K562 (cell line): ENCODE results near the gene PNKD. TPM values are rescaled to one million over a fixed set of nuclear protein-coding genes. Genes with fewer than 3 reads are reported as not detected.

ENCODE experiments used
- CBX5 ChIP-seq: IDR thresholded peaks from 2 replicates; pipeline ENCODE4 v1.6.1; 2014; ENCODE audit warnings: low read depth, borderline replicate concordance
- NFE2L1 ChIP-seq: fragments of 450-650 bp; IDR thresholded peaks from 2 replicates; pipeline ENCODE4 v1.6.1; 2016; ENCODE audit warnings: missing genetic modification characterization, low read depth, mild to moderate bottlenecking, missing compliant biosample characterization, moderate library complexity, borderline replicate concordance
- POLR2G ChIP-seq: fragments of 200-400 bp; formaldehyde crosslinking; IDR thresholded peaks from 2 replicates; pipeline ENCODE4 v1.6.1; 2017; ENCODE audit warnings: low read depth, mild to moderate bottlenecking, antibody characterized with exemption, low read length, moderate library complexity
- RBBP5 ChIP-seq: fragments of 200-600 bp; sonication (generic); IDR thresholded peaks from 2 replicates; pipeline ENCODE4 v1.6.1; 2012; ENCODE audit warnings: borderline replicate concordance, mild to moderate bottlenecking, low read length, control low read depth, inconsistent platforms; ENCODE audit not compliant: insufficient read depth, poor library complexity, severe bottlenecking
- SMAD4 ChIP-seq: fragments of 250-450 bp; sonication (Bioruptor Pico); conservative IDR thresholded peaks from 2 replicates; pipeline ENCODE4 v1.8.0; 2021; ENCODE audit warnings: inconsistent platforms, mild to moderate bottlenecking, moderate library complexity
- TAL1 ChIP-seq: fragments of 450-650 bp; IDR thresholded peaks from 2 replicates; pipeline ENCODE4 v1.6.1; 2016; ENCODE audit warnings: mild to moderate bottlenecking
- polyA plus RNA-seq, 8 experiments: library from polyadenylated mRNA; depleted of rRNA in 4 of 8; stranded (reverse) in 5 of 8; unstranded in 3 of 8; fragments of >200 nt; fragmentation: Nextera tagmentation in 2 of 8; fragmentation: Illumina TruSeq in 1 of 8; extraction: Ambion mirVana in 2 of 8; extraction: Trizol in 1 of 8; gene quantifications; 2 replicates each; pipeline versions ENCODE4 v1.2.1 to v1.2.3, GENCODE V29; 2011 to 2014; ENCODE audit warnings: inconsistent platforms in 1 of 8, missing spikeins in 1 of 8
- total RNA-seq, 7 experiments: library from RNA; depleted of rRNA in 6 of 7; stranded (reverse); fragments of >200 nt in 6 of 7; fragmentation: Illumina TruSeq in 2 of 7; extraction: Trizol in 2 of 7; gene quantifications; 2 replicates each; pipeline versions ENCODE4 v1.2.1 to v1.2.3, GENCODE V29; 2011 to 2021; ENCODE audit warnings: low replicate concordance in 1 of 7
- TF ChIP-seq, protein P1 (sequence below), 2 experiments: IDR thresholded peaks; 2 replicates each; pipeline ENCODE4 v1.6.1; 2012; ENCODE audit warnings: improper control_type of control experiment in 2 of 2, low read depth in 2 of 2, low read length in 2 of 2, borderline replicate concordance in 1 of 2
- TF ChIP-seq, protein P2 (sequence below): fragments of 450-650 bp; IDR thresholded peaks from 2 replicates; pipeline ENCODE4 v1.6.1; 2016; ENCODE audit warnings: mild to moderate bottlenecking, moderate library complexity

Gene PNKD
- total and polyA plus RNA-seq, 9 of the 15 experiments (the other 6 are each of a cell fraction or from before 2014, with no cell fraction given), result 26.0 to 105 (median 60.1) TPM

DNA sequence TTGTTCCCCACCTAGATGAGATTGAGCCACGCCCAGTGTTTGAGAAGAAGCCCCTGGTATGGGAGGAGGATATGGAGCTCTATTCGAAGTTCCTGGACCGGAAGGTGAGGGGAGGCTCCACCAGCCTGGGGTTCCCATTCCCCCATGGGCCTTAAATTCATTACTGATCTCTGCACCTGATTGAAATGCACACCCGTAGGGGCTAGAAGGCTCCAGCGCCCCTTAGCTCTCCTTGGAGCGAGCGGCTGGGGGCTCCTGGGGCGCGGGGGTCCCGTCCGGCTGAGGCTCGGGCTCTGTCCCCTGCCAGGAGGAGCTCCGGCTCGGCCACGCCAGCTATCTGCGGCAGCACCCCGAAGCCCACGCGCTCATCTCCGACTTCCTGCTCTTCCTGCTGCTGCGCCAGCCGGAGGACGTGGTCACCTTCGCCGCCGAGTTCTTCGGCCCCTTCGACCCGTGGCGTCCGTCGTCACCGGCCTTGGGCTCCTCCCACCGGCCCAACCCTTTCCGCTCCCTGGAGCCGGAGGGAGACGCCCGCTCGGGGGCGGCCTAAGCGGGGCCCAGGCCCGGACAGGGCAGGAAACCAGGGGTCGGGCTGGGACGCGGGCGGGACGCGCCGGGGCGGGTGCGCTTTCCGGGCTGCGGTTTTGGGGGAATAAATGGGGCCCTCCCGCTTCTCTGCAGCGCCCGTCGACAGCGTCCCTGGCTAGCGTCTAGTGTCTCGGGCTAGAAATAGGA is 97.3 kb downstream of the PNKD start (continued):
- TF ChIP-seq, protein P1, sequence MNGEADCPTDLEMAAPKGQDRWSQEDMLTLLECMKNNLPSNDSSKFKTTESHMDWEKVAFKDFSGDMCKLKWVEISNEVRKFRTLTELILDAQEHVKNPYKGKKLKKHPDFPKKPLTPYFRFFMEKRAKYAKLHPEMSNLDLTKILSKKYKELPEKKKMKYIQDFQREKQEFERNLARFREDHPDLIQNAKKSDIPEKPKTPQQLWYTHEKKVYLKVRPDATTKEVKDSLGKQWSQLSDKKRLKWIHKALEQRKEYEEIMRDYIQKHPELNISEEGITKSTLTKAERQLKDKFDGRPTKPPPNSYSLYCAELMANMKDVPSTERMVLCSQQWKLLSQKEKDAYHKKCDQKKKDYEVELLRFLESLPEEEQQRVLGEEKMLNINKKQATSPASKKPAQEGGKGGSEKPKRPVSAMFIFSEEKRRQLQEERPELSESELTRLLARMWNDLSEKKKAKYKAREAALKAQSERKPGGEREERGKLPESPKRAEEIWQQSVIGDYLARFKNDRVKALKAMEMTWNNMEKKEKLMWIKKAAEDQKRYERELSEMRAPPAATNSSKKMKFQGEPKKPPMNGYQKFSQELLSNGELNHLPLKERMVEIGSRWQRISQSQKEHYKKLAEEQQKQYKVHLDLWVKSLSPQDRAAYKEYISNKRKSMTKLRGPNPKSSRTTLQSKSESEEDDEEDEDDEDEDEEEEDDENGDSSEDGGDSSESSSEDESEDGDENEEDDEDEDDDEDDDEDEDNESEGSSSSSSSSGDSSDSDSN (IDR thresholded peaks at IDR 0.05; ENCODE audit: borderline replicate concordance in 1 of 2, low read depth in 2 of 2, low read length in 2 of 2), result peak in 1 of 2 experiments; percentile 85; a peak in 2 of 4 replicates
- TF ChIP-seq CBX5, result no peak; the same call in 1 of the 2 replicates
- TF ChIP-seq RBBP5, result peak; percentile 46
- TF ChIP-seq TAL1, result no peak
- peak; percentile 70 for TF ChIP-seq SMAD4
- TF ChIP-seq NFE2L1 (tag), result no peak
- TF ChIP-seq, protein P2, sequence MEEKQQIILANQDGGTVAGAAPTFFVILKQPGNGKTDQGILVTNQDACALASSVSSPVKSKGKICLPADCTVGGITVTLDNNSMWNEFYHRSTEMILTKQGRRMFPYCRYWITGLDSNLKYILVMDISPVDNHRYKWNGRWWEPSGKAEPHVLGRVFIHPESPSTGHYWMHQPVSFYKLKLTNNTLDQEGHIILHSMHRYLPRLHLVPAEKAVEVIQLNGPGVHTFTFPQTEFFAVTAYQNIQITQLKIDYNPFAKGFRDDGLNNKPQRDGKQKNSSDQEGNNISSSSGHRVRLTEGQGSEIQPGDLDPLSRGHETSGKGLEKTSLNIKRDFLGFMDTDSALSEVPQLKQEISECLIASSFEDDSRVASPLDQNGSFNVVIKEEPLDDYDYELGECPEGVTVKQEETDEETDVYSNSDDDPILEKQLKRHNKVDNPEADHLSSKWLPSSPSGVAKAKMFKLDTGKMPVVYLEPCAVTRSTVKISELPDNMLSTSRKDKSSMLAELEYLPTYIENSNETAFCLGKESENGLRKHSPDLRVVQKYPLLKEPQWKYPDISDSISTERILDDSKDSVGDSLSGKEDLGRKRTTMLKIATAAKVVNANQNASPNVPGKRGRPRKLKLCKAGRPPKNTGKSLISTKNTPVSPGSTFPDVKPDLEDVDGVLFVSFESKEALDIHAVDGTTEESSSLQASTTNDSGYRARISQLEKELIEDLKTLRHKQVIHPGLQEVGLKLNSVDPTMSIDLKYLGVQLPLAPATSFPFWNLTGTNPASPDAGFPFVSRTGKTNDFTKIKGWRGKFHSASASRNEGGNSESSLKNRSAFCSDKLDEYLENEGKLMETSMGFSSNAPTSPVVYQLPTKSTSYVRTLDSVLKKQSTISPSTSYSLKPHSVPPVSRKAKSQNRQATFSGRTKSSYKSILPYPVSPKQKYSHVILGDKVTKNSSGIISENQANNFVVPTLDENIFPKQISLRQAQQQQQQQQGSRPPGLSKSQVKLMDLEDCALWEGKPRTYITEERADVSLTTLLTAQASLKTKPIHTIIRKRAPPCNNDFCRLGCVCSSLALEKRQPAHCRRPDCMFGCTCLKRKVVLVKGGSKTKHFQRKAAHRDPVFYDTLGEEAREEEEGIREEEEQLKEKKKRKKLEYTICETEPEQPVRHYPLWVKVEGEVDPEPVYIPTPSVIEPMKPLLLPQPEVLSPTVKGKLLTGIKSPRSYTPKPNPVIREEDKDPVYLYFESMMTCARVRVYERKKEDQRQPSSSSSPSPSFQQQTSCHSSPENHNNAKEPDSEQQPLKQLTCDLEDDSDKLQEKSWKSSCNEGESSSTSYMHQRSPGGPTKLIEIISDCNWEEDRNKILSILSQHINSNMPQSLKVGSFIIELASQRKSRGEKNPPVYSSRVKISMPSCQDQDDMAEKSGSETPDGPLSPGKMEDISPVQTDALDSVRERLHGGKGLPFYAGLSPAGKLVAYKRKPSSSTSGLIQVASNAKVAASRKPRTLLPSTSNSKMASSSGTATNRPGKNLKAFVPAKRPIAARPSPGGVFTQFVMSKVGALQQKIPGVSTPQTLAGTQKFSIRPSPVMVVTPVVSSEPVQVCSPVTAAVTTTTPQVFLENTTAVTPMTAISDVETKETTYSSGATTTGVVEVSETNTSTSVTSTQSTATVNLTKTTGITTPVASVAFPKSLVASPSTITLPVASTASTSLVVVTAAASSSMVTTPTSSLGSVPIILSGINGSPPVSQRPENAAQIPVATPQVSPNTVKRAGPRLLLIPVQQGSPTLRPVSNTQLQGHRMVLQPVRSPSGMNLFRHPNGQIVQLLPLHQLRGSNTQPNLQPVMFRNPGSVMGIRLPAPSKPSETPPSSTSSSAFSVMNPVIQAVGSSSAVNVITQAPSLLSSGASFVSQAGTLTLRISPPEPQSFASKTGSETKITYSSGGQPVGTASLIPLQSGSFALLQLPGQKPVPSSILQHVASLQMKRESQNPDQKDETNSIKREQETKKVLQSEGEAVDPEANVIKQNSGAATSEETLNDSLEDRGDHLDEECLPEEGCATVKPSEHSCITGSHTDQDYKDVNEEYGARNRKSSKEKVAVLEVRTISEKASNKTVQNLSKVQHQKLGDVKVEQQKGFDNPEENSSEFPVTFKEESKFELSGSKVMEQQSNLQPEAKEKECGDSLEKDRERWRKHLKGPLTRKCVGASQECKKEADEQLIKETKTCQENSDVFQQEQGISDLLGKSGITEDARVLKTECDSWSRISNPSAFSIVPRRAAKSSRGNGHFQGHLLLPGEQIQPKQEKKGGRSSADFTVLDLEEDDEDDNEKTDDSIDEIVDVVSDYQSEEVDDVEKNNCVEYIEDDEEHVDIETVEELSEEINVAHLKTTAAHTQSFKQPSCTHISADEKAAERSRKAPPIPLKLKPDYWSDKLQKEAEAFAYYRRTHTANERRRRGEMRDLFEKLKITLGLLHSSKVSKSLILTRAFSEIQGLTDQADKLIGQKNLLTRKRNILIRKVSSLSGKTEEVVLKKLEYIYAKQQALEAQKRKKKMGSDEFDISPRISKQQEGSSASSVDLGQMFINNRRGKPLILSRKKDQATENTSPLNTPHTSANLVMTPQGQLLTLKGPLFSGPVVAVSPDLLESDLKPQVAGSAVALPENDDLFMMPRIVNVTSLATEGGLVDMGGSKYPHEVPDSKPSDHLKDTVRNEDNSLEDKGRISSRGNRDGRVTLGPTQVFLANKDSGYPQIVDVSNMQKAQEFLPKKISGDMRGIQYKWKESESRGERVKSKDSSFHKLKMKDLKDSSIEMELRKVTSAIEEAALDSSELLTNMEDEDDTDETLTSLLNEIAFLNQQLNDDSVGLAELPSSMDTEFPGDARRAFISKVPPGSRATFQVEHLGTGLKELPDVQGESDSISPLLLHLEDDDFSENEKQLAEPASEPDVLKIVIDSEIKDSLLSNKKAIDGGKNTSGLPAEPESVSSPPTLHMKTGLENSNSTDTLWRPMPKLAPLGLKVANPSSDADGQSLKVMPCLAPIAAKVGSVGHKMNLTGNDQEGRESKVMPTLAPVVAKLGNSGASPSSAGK, result peak; percentile 66
- peak; percentile 97 for TF ChIP-seq POLR2G
